Left colon (tissue), 2 donors: ENCODE data around the gene TSPAN19. TPM values are rescaled to one million over a fixed set of nuclear protein-coding genes. Genes with fewer than 3 reads are reported as not detected.

Experiments
- ATAC-seq: fragments of 200-7000 bp; cut with Tn5 transposase; one replicate; pipeline ENCODE4 v1.9.1; 2020; ENCODE audit warnings: mild to moderate bottlenecking, moderate library complexity
- DNase-seq, 2 donors: peaks; one replicate each; pipeline ENCODE4 v3.0.0-alpha.2; 2020
- intact Hi-C, 2 donors: fragments of 100-400 bp; cut with DNase I in 1 of 2; cut with micrococcal nuclease in 1 of 2; formaldehyde crosslinking; loops; one replicate each; pipeline versions ENCODE4 v1.11.2 to v1.14.0; 2022; cut with DNase I, micrococcal nuclease
- long read RNA-seq: library from polyadenylated mRNA; unstranded; transcript quantifications from one replicate; pipeline ENCODE4 v2.0.0, GENCODE V29; 2021
- total RNA-seq, 2 donors: library from RNA; stranded (reverse); fragmentation: NEBNext Ultra II Directional; extraction: Animal tissue kit (Norgen Biotek cat#: 25700); gene quantifications; one replicate each; pipeline ENCODE4 v1.2.1, GENCODE V29; 2021
- donor health status: DM: no; HTN: no; CAD: no.
- donor health status: DM: yes; HTN: yes; CAD: no.

TSPAN19 gene
- total RNA-seq: not detected
- long read RNA-seq: 0 reads

DNA sequence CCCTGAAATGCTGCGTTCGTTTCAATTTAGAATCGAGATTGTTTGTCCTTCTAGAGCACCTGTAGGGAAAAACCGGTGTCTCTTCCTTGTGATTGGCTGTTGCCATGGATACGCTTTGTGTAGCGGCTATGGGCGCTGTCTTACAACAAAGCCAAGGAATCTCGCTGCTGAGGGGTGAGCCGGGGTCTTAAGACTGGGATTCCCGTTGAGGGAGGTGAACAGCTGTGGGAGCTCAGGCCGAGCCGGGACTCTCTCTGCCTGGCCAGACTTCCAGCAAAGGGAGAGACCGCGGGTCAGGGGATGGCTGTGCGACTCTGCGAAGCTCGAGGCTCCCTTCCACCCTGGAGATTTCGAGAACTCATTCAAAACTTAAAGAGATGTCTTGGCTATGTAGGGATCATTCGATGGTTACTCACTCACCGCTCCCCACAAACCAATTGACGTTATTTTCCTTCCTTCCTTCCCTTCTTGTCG, at the start of gene TSPAN19, which contains the start of gene LRRIQ1:
TSPAN19 (minus strand) TSS at position 44 of the 474 bp plus-strand sequence. CDS start 6,331 bp downstream, outside the sequence.
LRRIQ1 (plus strand) TSS at position 118 of the 474 bp plus-strand sequence. CDS start 1,826 bp downstream, outside the sequence.
- DNase-seq (peak; percentile 37 to 49), ATAC-seq (peak; percentile 83)
- intact Hi-C loops: no loop called here

- DNase-seq (no peak), ATAC-seq (no peak)
- intact Hi-C loops: no loop called here
Observed at GRCh38 chr12:85085066-85085465, 49.0 kb upstream of the TSPAN19 start.

DNA sequence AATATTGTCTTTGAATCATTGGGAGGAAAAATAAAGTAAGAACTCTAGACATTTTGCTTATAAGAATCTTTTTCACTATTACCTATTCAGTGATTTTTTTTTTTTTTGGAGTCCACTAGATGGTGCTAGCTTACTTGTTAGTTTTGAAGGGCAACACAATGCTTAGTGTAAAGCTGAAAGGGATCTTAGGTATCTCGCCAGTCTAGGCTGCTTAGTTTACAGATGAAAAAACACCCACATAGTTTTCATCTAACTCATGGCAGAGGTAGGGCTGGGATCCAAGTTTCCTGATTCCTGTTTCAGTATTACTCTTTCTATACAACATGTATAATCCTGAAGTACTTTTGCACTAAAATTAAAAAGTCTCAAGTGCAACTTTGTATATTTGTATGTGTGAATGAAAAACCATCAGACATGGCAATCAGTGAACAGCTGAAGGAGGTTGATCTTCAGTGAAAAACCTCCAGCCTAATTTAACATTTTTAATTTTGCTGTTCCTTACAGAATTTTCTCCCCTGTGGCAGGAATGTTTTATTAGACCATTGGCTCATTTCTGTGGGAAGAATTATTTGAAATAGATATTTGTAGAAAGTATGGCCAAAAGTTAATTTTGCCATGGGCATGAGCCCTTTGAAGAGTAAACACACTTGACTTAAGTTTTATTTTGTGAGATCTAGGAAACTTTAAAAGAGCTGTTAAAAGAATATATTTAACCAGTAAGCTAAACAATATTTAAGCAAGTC, 40.8 kb upstream of the TSPAN19 start:
- intact Hi-C loops: no loop called here
- DNase-seq (no peak), ATAC-seq (peak; percentile 47)

GRCh38 chr12:85072826-85073225, 36.7 kb upstream of the TSPAN19 start:
- ATAC-seq: no peak
- intact Hi-C loops: no loop called here
- DNase-seq: no peak

DNA sequence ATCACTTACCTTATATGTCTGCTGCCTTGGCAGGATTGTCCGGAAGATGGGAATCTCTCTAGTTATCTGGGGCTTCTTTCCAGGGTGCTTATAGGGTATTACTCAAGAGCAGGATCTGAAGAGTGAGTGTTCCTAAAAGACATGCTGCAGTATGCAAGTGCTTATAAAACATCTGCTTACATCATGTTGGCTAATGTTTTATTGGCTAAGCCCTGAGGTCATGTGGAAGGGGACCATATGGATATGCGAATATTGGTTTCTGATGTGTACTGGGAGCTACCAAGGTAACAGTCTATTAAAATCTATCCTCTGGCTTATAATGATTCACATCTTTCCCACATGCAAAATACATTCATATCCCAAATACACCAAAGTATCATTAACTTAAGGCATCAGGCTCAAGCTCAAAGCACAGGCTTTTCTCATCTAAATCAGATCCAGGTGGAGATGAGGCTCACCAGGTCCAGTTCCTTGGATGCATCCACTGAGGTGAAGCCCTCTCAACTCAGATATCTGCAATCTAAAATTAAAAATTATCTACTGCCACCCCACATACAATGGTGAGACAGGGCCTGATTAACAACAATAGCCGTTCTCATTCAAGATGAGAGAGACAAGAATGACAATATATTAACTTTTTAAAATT, 29.9 kb upstream of the TSPAN19 start:
- DNase-seq (no peak), ATAC-seq (no peak)
- intact Hi-C loops: no loop called here

DNA sequence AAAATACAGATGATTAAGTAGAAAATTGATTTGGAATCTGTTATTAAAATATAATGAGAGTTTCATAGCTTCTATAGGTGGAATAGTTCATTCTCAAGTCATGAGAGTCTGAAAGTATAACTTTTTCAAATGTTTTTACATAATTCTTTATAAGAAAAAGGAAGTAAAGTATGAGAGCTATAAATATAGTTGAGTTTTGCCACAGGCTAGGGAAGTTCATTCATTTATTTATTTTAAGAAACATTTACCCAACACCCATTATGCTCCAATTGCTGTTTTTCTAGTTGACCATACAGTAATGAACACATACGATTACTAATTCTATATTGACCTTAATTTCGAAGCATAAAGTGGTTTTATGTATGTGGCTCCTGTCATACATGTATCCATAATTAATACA, 24.8 kb upstream of the TSPAN19 start:
- DNase-seq (no peak), ATAC-seq (no peak)
- intact Hi-C loops: no loop called here

DNA sequence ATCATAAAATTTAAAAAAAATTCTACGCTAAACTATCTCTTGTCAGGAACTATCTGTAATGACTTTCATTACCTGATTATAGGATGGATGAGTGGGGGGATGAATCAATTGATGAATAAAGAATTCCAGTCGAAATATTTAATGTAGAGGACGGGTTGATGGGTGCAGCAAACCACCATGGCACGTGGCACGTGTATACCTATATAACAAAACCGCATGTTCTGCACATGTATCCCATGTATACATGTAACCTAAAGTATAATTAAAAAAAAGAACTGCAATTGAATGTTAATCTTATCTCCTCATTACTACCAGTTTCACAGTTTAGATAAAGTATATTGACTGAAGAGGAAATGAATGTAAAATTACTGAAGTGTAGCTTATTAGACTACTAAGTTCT, 23.5 kb upstream of the TSPAN19 start:
- intact Hi-C loops: loop anchor here in 1 of 2 donors (10.0 kb wide), 1 partner anchor 185 kb away; no protein-coding TSS in a partner anchor
- DNase-seq: no peak
- ATAC-seq: no peak

GRCh38 chr12:85058339-85058738, 22.3 kb upstream of the TSPAN19 start:
- DNase-seq (no peak), ATAC-seq (no peak)
- intact Hi-C loops: loop anchor here in 1 of 2 donors (10.0 kb wide), 1 partner anchor 184 kb away; no protein-coding TSS in a partner anchor

GRCh38 chr12:85057370-85057963, 21.4 kb upstream of the TSPAN19 start:
- intact Hi-C loops: loop anchor here in 1 of 2 donors (10.0 kb wide), 1 partner anchor 183 kb away; no protein-coding TSS in a partner anchor
- peak; percentile 46 for ATAC-seq
- peak in 1 of 2 donors; percentile 11 for DNase-seq

GRCh38 chr12:85043829-85044228, 7.8 kb upstream of the TSPAN19 start:
- intact Hi-C loops: no loop called here
- DNase-seq (no peak), ATAC-seq (no peak)

DNA sequence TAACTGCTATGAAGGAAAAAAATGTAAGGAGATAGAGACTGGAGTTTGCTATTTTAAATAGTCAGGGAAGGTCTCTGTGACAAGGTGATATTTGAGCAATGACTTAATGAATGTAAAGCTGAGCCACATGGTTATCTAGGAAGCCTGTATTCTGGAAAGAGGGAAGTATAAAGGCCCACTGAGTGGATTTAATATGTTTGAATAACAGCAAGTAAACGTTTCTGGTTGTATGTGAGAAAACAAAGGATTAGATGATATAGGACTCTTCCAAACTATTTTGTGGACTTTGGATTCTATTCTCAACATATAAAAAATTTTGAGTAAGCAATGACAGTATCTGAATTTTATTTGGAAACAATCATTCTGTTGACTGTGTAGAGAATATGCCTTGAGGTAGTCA, 5.3 kb upstream of the TSPAN19 start:
- no peak for DNase-seq
- ATAC-seq: no peak
- intact Hi-C loops: no loop called here

DNA sequence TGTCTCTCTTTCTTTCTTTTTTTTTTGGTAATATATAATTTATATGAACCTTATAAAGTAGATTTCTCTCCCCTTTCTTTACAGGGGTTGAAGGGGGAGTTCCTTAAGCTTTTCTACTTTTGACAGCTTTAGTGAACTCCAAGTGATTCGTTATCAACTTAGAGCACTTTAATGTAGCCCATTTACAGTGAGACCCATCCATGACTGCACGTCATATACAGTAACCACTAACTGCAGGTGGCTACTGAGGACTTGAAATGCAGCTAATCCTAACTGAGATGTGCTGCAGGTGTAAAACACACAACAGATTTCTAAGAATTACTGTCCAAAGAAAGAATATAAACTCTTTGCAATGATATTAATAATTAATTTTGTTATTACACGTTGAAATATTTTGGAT, 656 bp upstream of the TSPAN19 start:
- intact Hi-C loops: no loop called here
- ATAC-seq: no peak
- no peak for DNase-seq

GRCh38 chr12:85029456-85029855, 6.6 kb downstream of the TSPAN19 start:
- intact Hi-C loops: loop anchor here (2.0 to 10.0 kb wide), 2 partner anchors 145 to 153 kb away; no protein-coding TSS in a partner anchor
- ATAC-seq: no peak
- DNase-seq: no peak

- DNase-seq (no peak), ATAC-seq (no peak)
- intact Hi-C loops: no loop called here
Observed at GRCh38 chr12:85018098-85018497, 18.0 kb downstream of the TSPAN19 start.

GRCh38 chr12:85017618-85018017, 18.5 kb downstream of the TSPAN19 start:
- no peak for DNase-seq
- no peak for ATAC-seq
- intact Hi-C loops: no loop called here

GRCh38 chr12:85017133-85017532, 18.9 kb downstream of the TSPAN19 start:
- intact Hi-C loops: no loop called here
- no peak for DNase-seq
- ATAC-seq: no peak

GRCh38 chr12:85016413-85016812, 19.7 kb downstream of the TSPAN19 start:
- ATAC-seq (no peak), DNase-seq (no peak)
- intact Hi-C loops: no loop called here

DNA sequence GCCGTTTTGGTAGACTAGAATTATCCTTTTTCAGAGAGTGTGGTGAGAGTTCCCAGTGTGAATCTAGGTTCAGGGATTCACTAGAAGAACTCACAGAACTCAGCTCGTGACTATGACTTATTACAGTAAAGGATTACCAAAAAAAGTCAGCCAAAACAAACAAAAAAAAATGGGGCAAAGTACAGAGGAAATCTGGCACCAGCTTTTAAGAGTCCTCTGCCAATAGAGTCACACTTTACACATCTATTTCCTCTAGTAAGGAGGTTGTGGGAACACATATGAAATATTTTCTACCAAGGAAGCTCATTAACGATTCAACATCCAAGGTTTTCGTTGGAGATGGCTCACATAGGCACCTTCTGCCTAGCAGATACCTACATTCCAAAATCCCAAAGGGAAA, 28.2 kb downstream of the TSPAN19 start:
- peak; percentile 65 for ATAC-seq
- intact Hi-C loops: no loop called here
- no peak for DNase-seq

DNA sequence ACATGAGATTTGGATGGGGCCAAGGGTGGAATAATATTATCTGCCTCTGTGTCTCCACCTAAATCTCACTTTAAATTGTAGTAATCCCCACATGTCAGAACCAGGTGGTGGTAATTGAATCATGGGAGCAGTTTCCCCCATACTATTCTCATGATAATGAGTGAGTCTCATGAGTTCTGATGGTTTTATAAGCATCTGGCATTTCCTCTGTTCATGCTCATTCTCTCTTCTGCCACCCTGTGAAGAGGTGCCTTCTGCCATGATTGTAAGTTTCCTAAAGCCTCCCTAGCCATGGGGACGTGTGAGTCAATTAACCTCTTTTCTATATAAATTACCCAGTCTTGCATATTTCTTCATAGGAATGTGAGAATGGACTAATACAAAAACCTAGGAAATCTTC, 29.9 kb downstream of the TSPAN19 start:
- ATAC-seq (no peak), DNase-seq (no peak)
- intact Hi-C loops: no loop called here

- DNase-seq: no peak
- no peak for ATAC-seq
- intact Hi-C loops: no loop called here
Observed at GRCh38 chr12:85005615-85006014, 30.5 kb downstream of the TSPAN19 start.
